GM18526 (cell line): ENCODE data around the gene TES.

Experiments used
- POLR2A ChIP-seq: IDR thresholded peaks from 3 replicates; pipeline ENCODE4 v1.6.1; 2011; ENCODE audit not compliant: insufficient read length; ENCODE audit errors: extremely low read depth

The TES gene

GRCh38 chr7:116225860-116226259, 15.5 kb downstream of the TES start:
- TF ChIP-seq POLR2A, result no peak

- no peak for TF ChIP-seq POLR2A
These were observed 16.3 kb downstream of the TES start for GRCh38 chr7:116226664-116227063.

DNA sequence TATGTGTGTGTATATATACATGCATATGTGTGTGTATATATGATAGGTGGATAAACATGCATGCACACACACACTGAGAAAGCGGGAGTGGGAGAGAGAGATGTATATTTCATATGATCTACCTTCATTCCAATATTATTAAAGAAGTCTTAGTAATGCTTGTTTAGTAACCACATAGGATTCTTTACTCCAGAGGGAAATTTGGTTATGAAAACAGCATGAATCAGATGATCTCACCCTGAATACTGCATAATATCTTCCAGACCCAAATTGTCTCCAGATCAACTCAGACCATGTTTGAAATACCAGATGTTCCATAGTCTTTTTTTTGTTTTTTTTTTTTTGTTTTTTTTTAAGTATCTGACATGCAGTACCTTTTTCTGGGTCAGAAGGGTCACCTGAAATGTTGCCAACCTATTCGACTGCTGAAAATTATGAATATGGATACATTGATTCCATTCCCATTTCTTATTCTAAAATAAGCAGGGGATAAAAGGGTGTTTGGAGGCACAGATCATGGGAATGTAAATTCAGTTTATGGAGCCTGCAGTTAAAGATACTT, 17.4 kb downstream of the TES start:
- no peak for TF ChIP-seq POLR2A

DNA sequence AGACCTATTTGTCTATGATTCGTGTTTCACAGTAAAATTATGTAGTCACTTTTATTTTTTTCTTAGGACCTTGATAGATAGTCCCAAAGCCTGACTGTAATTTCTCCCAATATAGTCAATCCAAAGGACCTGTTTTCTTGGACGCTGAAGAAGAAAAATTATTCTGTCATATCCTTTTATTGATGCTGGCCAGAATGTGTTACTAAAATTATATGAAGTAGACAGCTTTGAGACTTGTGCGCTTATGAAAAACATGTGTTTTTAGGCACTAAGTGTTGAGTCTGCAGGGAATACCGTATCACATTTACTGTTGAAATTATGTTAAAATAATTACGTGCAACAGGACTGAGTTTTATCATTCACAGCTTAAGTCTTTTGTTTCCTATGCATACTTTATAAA, 17.9 kb downstream of the TES start:
- no peak for TF ChIP-seq POLR2A

GRCh38 chr7:116229366-116229765, 19.0 kb downstream of the TES start:
- TF ChIP-seq POLR2A, result no peak

GRCh38 chr7:116230191-116231005, 20.1 kb downstream of the TES start:
- no peak for TF ChIP-seq POLR2A

DNA sequence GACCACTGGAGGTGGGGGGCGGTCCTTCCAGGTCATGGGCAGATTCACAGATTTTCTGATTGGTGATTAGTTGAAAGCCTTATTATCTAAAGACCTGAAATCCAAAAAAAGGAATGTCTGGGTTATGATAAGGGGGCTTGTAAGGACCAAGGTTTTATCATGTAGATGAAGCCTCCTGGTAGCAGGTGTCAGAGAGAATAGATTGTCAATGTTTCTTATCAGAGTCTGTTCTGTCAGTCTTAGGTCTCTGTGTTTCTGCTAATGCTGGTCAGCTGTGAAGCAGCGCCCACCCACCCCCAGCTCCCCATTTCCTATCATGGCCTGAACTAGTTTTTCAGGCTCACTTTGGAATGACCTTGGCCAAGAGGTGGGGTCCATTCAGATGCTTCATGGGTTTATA, 21.2 kb downstream of the TES start:
- no peak for TF ChIP-seq POLR2A

DNA sequence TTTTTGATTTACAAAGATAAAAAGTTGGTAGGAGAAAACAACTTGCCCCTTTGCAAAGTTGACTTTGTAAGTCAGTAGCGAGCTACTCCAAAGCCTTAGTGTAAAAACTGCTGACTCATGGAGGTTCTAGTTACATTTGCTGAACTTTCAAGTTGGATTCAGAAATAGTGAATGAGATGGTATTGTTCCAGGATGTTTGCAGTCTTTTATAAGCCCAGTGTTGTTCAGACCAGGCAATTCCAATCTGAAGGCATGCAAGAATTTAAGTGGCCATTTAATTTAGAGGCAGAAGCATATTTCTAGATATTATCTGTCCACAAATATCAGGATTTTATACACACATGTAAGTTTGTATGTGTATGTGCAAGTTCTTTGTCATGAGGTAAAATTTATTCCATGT, 21.6 kb downstream of the TES start:
- no peak for TF ChIP-seq POLR2A

DNA sequence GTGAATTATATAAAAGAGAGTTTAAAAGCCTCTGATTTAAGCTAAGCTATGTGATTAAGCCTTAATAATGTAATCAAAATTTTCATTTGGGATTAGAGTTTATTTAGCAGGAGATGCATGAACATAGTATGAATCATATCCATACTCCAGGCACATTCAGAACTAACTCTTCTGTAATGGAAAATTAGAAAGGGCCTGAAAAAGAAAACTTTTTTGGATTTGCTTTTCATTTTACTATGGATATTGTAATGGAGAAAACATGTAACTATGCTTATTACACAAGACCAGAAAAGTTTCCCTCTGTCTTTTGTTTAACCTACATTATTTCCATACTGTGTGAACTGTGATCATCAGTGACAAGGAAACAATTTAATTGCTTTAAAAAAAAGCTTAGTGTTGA, 22.0 kb downstream of the TES start:
- TF ChIP-seq POLR2A, result no peak

GRCh38 chr7:116232920-116233319, 22.6 kb downstream of the TES start:
- no peak for TF ChIP-seq POLR2A

DNA sequence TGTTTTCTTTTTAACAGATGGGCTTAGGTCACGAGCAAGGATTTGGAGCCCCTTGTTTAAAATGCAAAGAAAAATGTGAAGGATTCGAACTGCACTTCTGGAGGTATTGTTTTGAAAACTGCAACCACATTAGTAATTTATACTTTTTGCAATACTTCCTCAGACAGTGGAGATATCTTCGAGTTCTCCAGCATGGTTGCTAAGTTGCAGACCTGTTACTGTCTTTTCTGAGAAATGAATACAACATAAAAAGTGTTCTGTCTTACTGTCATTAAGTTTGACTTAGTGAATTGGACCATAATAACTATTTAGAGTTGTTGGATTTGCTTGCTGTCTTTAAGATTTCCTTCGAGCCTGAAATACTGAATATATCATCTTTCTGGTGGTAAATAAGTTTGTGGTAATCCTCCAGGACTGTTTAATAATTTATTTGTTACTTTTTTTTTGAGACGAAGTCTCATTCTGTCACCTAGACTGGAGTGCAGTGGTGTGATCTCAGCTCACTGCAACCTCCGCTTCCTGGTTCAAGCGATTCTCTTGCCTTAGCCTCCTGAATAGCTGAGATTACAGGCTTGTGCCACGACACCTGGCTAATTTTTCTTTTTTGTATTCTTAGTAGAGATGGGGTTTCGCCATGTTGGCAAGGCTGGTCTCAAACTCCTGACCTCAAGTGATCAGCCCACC, 24.3 kb downstream of the TES start:
- TF ChIP-seq POLR2A, result no peak

DNA sequence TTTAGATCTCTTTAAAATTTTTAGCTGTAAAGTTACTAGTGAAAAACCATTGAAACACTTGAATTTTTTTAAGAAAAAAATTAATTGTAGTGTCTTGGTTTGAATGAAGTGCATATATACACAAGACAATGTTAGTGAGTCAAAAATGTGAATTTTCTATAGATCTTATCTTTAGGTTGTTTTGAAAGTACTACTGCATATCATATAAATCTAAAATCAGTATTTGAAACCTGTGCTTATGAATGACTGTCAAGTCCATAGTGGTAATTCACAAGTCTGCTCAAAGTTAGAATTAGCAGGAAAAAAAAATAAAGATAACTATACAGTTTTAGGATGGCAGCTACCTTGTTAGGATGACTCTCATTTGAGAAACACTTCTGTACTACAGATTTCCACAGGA, 25.0 kb downstream of the TES start:
- no peak for TF ChIP-seq POLR2A

DNA sequence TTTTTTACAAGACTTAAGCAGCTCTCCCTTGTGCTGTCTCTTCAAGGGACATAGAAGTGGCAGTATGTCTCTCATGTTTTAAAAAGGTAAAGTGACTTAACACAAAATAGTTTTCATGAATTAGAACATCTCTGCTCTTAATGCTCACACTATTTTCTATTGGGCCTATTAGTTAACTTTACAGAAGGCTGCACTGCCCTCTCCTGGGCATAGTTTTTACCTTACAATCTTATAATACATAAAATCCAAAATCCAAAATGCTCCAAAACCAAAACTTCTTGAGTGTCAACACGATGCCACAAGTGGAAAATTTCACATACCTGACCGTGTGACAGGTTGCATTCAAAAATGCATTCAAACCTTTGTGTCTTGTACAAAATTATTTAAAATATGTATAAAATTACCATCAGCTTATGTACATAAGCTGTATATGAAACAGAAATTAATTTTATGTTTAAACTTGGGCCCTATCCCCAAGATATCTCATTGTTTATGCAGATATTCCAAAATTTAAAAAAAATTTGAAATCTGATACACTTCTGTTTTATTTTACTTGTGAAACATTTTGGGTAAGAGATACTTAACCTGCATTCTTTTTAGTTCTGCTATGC, 25.8 kb downstream of the TES start:
- TF ChIP-seq POLR2A, result no peak

DNA sequence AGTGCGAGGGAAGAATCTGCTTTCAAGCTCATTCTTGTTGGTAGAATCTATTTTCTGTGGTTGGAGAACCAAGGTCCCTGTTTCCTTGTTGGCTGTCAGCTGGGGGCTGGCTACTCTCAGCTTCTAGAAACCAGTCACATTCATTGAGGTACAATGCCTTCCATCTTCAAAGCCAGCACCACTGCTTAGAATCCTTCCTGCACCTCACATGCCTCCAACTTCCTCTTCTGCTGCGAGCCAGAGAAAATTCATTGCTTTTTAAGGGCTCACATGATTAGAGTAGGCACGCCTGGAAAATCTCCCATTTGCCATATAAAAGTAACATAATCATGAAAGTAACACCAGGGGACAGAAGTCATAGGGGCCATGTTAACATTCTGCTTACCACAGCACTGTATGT, 28.7 kb downstream of the TES start:
- no peak for TF ChIP-seq POLR2A

DNA sequence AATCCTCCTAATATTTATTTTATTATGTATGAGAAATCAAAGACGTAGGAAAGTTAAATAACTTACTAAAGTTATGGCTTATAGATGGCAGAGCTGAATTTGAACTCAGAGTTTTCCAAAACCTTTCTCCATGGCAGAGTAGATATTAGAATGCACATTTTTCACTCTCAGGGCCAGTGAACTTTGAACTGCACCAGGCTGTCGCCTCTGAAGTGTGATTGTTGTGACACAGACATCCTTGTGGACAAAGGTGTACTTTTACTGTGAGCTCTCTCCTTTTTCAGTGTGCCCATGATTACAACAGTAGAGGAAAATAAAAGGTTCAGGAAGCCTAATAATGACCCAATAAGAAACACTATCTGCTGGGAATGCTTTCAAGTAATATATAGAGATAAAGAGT, 29.1 kb downstream of the TES start:
- no peak for TF ChIP-seq POLR2A

- TF ChIP-seq POLR2A, result no peak
These were observed 29.8 kb downstream of the TES start for GRCh38 chr7:116240024-116240668.

DNA sequence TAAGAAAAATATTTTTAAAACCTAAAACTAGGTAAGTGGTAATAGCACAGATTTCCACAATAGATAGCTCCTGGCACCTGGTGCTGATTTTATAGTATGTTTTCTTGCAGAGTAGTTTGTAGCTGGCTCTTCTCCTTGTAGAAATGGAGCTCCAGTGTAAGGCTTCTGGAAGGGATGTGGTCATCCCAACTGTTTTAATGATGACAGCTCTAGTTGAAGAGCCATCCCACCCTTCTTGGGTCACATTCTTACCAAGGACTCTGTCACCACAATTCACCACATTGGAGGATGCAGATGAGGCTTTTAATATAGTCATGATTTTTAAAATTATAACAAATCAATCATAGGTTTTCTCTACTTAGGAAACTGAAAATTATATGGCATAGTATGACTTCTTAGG, 31.0 kb downstream of the TES start:
- TF ChIP-seq POLR2A, result no peak
